HG03139 (cell line): ENCODE results near the gene MOB2.
"Not testable (repeated sequence)": the region's sequence is repeated elsewhere in the genome, so short reads cannot be mapped to it uniquely, and the experiment has no call there.

Experiments used
- ATAC-seq: cut with Tn5 transposase; IDR thresholded peaks from one replicate; pipeline ENCODE4 v1.9.1; 2021; ENCODE audit not compliant: unreplicated experiment

The MOB2 gene

GRCh38 chr11:1519028-1520010 lies 32.7 kb upstream of the MOB2 start:
- ATAC-seq, result no peak

- no peak for ATAC-seq
Observed at GRCh38 chr11:1518301-1518700, 31.7 kb upstream of the MOB2 start.

DNA sequence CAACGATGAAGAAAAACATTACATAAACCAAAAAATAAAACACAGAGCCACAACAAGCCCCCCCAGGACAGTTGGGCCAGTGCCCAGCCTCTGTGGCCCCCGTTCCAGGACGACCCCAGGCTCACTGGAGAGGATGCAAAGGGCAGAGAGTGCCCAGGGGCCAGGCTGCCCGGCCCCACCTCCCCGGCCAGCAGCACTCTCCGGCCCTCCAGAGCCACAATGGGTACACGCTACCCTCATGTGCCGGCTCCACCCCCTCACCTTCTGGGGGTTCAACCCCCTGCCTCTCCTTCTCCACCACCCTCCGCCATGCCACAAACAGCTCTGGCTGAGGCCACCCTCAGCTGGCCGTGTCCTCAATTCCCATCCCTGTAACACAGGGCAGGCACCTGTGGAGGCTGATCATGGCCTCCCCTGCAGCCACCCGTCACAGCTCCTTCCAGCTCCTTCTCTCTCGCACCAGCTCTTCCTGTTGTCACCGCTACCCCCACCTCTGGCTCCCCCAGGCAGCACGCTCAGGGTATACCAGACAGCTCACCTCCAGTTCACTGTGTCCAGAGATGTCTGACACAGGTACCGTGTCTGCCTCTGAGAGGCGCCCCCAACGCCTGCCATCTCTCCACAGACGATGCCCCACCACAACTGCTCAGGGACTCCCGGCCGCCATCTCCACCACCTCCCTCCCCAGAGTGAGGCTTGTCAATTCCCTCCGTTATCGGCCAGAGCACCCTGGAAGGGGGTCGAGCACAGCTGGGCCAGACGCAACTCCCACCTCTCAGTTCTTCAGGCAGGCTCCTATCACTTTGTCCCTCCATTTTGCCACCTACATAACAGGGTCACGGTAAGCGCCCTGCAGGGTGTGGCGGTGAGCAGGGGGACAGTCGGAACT lies 30.8 kb upstream of the MOB2 start:
- ATAC-seq, result no peak

- ATAC-seq, result no peak
Observed at GRCh38 chr11:1516273-1517067, 29.9 kb upstream of the MOB2 start.

GRCh38 chr11:1515082-1516060 lies 28.8 kb upstream of the MOB2 start:
- ATAC-seq, result no peak

GRCh38 chr11:1514336-1515061 lies 27.9 kb upstream of the MOB2 start:
- ATAC-seq, result no peak

DNA sequence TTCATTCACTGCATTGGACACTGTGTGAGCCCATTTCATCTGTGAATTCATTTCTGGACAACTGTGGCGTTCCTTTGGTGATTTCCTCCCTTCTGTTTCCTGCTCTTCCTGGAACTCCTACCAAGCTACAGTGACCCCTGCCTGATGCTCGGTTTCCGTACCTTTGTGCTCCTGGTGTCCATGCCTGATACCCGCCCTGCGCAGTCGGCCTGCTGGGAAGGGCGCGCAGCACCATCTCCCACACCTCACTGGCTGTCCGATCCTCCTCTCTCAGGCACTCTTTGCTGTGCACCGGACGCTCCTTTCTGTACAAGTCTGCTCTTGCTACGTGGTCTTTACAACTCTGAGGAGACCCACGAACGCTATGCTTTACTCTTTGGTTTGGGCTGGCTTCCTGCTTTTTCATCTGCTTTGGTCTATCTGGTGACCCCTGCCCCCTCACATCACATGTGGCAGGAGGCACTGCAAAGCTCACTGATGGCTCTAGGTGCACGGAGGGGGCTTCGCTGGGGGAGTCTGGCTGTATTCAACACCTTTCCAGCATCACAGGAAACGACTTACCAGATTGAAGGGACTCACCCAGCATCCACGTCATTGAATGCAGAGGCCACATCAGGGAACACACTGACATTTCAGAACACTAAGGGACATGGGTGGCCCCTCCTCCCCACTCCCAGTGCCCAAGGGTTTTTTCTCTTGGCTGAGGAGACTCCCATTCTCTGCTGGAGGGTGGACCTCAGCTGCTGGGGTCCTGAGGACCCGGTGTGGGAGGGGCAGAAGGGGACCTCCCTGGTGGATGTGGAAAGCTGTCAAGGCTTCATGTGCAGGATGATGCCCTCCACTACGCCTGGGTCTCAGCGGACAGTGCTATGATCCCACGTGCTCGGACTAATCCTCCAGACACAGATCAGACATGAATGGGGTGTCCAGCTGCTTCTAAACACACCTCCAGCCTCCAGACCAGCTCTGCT lies 27.0 kb upstream of the MOB2 start:
- ATAC-seq, result no peak

DNA sequence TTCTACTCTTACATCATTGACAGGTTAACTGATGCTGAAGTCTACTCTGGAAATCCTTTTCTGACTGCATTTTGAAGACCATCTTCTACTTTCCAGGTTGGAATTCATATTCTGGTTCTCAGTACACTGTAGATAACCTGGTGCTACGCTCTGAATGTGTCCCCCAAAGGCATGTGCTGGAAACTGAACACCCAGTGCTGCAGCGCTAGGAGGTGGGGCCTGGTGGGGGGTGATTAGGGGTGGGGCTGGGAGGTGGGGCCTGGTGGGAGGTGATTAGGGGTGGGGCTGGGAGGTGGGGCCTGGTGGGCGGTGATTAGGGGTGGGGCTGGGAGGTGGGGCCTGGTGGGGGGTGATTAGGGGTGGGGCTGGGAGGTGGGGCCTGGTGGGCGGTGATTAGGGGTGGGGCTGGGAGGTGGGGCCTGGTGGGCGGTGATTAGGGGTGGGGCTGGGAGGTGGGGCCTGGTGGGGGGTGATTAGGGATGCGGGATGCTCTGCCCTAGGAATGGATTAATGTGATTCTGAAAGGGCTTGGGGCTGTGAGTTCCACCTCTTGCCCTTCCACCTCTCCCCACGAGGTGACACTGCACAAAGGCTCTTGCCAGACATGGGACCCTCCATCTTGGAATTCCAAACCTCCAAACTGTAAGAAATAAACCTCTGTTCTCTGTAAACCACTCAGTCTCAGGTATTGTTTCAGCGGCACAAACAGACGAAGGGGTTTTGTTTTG lies 26.1 kb upstream of the MOB2 start:
- ATAC-seq, result not testable (repeated sequence)

GRCh38 chr11:1511937-1512496 lies 25.4 kb upstream of the MOB2 start:
- no peak for ATAC-seq

DNA sequence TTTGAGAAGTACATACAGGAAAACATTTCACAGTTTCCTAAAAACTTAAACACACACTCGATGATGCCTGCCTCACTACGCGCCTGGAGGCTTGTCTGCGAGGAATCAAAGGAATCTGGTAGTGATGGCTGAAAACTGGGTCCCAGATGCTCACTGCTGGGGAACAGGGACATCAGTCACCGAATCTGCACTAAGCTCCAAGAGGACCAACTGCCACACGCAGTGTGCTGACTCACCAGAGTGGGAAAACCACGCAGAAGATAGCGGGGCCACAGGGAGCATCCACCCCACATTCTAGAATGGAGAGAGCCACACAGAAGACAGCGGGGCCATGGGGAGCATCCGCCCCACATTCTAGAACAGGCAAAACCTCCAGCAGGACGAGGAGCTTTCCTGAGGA lies 24.3 kb upstream of the MOB2 start:
- ATAC-seq, result no peak

GRCh38 chr11:1510351-1510750 lies 23.8 kb upstream of the MOB2 start:
- ATAC-seq, result not testable (repeated sequence)

- no peak for ATAC-seq
Observed at GRCh38 chr11:1509626-1510255, 23.2 kb upstream of the MOB2 start.

GRCh38 chr11:1508986-1509385 lies 22.4 kb upstream of the MOB2 start:
- ATAC-seq, result no peak

GRCh38 chr11:1508491-1508891 lies 21.9 kb upstream of the MOB2 start:
- no peak for ATAC-seq

DNA sequence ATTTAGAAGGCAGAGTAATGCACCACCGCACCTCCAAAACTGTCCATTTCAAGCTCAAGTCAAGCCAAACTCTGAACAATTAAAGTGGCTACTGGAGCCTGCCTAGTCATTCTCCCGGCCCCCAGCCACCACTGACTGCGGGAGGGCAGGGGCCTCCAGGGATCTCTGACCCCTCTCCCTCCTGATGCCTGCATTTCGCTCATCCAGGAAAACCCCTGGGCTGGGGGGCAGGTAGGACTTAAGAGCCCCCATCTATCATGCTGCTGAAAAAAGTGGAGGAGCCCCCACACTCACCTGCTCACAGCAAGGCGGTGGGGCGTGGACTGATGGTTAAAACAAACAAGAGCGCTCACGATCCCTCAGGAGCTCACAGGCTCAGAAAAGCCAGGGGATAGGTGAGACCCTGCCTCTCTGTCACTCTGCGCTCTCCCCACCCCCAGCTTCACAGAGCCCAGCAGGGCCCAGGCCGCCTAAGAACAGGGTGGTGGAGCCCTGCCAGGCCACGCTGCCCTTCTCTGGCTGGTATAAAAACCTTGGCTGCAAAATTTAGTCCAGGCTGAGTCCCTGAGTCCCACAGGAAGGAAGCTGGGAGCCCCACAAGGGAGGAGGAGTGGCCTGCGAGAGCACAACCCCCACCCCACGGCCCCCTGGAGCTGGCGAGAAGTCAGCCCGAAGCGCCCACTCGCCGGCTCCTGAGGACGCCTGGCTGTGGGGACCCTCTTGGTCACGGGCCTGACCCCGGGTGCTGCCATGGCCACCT lies 21.0 kb upstream of the MOB2 start:
- no peak for ATAC-seq

- no peak for ATAC-seq
Observed at GRCh38 chr11:1506981-1507380, 20.4 kb upstream of the MOB2 start.
